Measurements from ENCODE around the gene ASTN2.

ASTN2 gene

DNA sequence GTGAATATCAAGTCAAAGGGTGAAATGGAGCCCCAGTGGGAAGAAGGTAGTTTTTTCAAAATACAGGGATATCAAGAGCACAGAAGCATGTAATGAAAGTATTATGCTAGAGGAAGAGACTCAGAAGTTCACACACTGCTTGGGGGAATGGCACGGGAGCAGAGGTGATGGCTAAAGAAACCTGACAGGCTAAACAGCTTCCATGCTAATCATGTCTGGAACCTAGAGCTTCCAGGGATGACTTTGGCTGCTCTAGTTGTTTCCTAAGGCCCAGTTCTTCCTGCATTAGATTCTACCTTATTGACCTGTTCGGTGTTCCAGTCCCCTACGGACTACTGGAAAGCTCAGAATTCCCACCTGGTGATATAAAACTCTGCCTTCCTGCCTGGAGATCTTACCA, 693.4 kb downstream of the ASTN2 start:
- Histone ChIP-seq H3K9me3 (ENCODE audit: control insufficient read depth, insufficient read depth, low read depth, low read length) (no peaks in the 10 kb centered on the region), H3K4me3 (ENCODE audit: low read depth, low read length) (no peak overlapping the region), H3K9ac (ENCODE audit: low read length) (no peak overlapping the region), H3K27me3 (ENCODE audit: control insufficient read depth, insufficient read depth, low read length) (no peaks in the 10 kb centered on the region), H3K36me3 (ENCODE audit: control insufficient read depth, insufficient read depth, low read length) (no peaks in the 10 kb centered on the region), H3K4me1 (ENCODE audit: control insufficient read depth, insufficient read depth, low read length) (peaks cover 9% of the 10 kb centered on the region), H3K27ac (ENCODE audit: low read depth, low read length) (no peak overlapping the region)

DNA sequence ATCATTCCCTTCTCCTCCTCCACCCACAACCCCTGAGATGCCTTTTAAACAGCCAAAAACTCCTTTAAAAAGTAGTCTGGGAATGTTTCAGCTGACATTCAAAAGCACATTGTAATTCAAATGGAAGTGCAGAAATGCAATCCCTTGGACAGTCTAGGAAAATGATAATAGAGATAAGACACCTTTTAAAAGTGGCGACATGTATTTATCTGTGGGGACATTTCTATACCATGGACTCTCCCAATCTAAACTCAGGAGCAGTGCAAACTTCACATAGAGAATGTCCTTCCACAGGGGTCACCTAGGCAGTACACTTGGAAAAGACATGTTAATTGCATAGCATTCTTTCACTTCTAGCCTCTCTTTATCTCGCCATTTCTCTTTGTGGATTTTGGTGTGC, 694.7 kb downstream of the ASTN2 start:
- H3K27ac ChIP-seq (ENCODE audit: low read depth, low read length): no peak overlapping the region
- H3K27me3 ChIP-seq (ENCODE audit: control insufficient read depth, insufficient read depth, low read length): no peaks in the 10 kb centered on the region
- H3K9me3 ChIP-seq (ENCODE audit: control insufficient read depth, insufficient read depth, low read depth, low read length): no peaks in the 10 kb centered on the region
- H3K9ac ChIP-seq (ENCODE audit: low read length): no peak overlapping the region
- no peak overlapping the region for H3K4me3 ChIP-seq (ENCODE audit: low read depth, low read length)
- no peaks in the 10 kb centered on the region for H3K36me3 ChIP-seq (ENCODE audit: control insufficient read depth, insufficient read depth, low read length)
- H3K4me1 ChIP-seq (ENCODE audit: control insufficient read depth, insufficient read depth, low read length): peaks cover 18% of the 10 kb centered on the region

DNA sequence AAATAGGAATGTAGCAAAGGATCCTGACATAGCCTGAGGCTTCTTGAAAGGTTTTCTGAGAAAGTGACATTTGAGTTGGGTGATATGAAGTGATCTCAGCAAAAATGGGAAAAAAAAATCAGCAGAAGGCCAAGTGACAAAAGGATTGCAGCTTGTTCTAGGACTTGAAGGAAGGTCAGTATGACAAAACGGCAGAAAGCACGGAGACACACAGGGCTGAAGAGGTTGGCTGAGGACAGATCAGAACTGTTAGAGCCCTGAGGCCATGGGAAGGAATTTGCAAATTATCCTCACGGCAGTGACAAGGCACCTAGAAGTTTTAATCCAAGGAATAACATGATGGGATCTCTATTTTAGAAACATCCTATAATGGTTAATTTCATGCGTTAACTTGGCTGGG, 696.7 kb downstream of the ASTN2 start:
- Histone ChIP-seq H3K4me3 (ENCODE audit: low read depth, low read length) (no peak overlapping the region), H3K27ac (ENCODE audit: low read depth, low read length) (no peak overlapping the region), H3K36me3 (ENCODE audit: control insufficient read depth, insufficient read depth, low read length) (no peaks in the 10 kb centered on the region), H3K4me1 (ENCODE audit: control insufficient read depth, insufficient read depth, low read length) (peaks cover 19% of the 10 kb centered on the region), H3K9me3 (ENCODE audit: control insufficient read depth, insufficient read depth, low read depth, low read length) (no peaks in the 10 kb centered on the region), H3K9ac (ENCODE audit: low read length) (no peak overlapping the region), H3K27me3 (ENCODE audit: control insufficient read depth, insufficient read depth, low read length) (no peaks in the 10 kb centered on the region)

DNA sequence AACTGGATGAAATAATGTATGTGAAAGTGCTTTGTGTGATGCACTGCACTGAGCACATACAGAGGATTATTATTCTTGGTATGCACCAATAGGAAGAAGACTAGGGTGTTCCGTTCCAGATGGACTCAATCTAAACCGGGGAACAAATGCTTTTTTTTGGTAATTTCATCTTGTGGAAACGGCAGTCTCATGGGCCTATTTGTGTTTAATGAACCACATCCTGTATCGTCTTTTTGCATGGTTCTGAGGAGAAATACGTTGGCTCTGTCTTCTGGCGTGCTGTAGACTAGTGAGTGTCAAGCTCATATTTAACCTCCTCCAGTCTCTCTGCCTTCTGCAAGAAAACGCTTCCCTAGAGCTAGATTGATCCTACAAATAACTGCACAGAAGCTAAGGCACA, 697.7 kb downstream of the ASTN2 start:
- no peak overlapping the region for H3K4me3 ChIP-seq (ENCODE audit: low read depth, low read length)
- H3K36me3 ChIP-seq (ENCODE audit: control insufficient read depth, insufficient read depth, low read length): no peaks in the 10 kb centered on the region
- H3K9me3 ChIP-seq (ENCODE audit: control insufficient read depth, insufficient read depth, low read depth, low read length): no peaks in the 10 kb centered on the region
- H3K27ac ChIP-seq (ENCODE audit: low read depth, low read length): no peak overlapping the region
- no peak overlapping the region for H3K9ac ChIP-seq (ENCODE audit: low read length)
- no peaks in the 10 kb centered on the region for H3K27me3 ChIP-seq (ENCODE audit: control insufficient read depth, insufficient read depth, low read length)
- H3K4me1 ChIP-seq (ENCODE audit: control insufficient read depth, insufficient read depth, low read length): peaks cover 19% of the 10 kb centered on the region

GRCh38 chr9:116716438-116716837, 698.4 kb downstream of the ASTN2 start:
- Histone ChIP-seq H3K9ac (ENCODE audit: low read length) (no peak overlapping the region), H3K9me3 (ENCODE audit: control insufficient read depth, insufficient read depth, low read depth, low read length) (no peaks in the 10 kb centered on the region), H3K27me3 (ENCODE audit: control insufficient read depth, insufficient read depth, low read length) (no peaks in the 10 kb centered on the region), H3K36me3 (ENCODE audit: control insufficient read depth, insufficient read depth, low read length) (no peaks in the 10 kb centered on the region), H3K4me3 (ENCODE audit: low read depth, low read length) (no peak overlapping the region), H3K4me1 (ENCODE audit: control insufficient read depth, insufficient read depth, low read length) (peaks cover 19% of the 10 kb centered on the region), H3K27ac (ENCODE audit: low read depth, low read length) (no peak overlapping the region)

- Histone ChIP-seq H3K4me3 (ENCODE audit: low read depth, low read length) (no peak overlapping the region), H3K36me3 (ENCODE audit: control insufficient read depth, insufficient read depth, low read length) (no peaks in the 10 kb centered on the region), H3K27ac (ENCODE audit: low read depth, low read length) (no peak overlapping the region), H3K27me3 (ENCODE audit: control insufficient read depth, insufficient read depth, low read length) (no peaks in the 10 kb centered on the region), H3K9me3 (ENCODE audit: control insufficient read depth, insufficient read depth, low read depth, low read length) (no peaks in the 10 kb centered on the region), H3K4me1 (ENCODE audit: control insufficient read depth, insufficient read depth, low read length) (peaks cover 19% of the 10 kb centered on the region), H3K9ac (ENCODE audit: low read length) (no peak overlapping the region)
Observed at GRCh38 chr9:116715751-116716150, 699.1 kb downstream of the ASTN2 start.

- Histone ChIP-seq H3K4me3 (ENCODE audit: low read depth, low read length) (no peak overlapping the region), H3K4me1 (ENCODE audit: control insufficient read depth, insufficient read depth, low read length) (peaks cover 13% of the 10 kb centered on the region), H3K9ac (ENCODE audit: low read length) (no peak overlapping the region), H3K27ac (ENCODE audit: low read depth, low read length) (no peak overlapping the region), H3K27me3 (ENCODE audit: control insufficient read depth, insufficient read depth, low read length) (no peaks in the 10 kb centered on the region), H3K36me3 (ENCODE audit: control insufficient read depth, insufficient read depth, low read length) (no peaks in the 10 kb centered on the region), H3K9me3 (ENCODE audit: control insufficient read depth, insufficient read depth, low read depth, low read length) (no peaks in the 10 kb centered on the region)
Observed at GRCh38 chr9:116713271-116713670, 701.6 kb downstream of the ASTN2 start.

- H3K27me3 ChIP-seq (ENCODE audit: control insufficient read depth, insufficient read depth, low read length): no peaks in the 10 kb centered on the region
- no peaks in the 10 kb centered on the region for H3K9me3 ChIP-seq (ENCODE audit: control insufficient read depth, insufficient read depth, low read depth, low read length)
- no peak overlapping the region for H3K4me3 ChIP-seq (ENCODE audit: low read depth, low read length)
- H3K36me3 ChIP-seq (ENCODE audit: control insufficient read depth, insufficient read depth, low read length): no peaks in the 10 kb centered on the region
- no peak overlapping the region for H3K27ac ChIP-seq (ENCODE audit: low read depth, low read length)
- peaks cover 10% of the 10 kb centered on the region for H3K4me1 ChIP-seq (ENCODE audit: control insufficient read depth, insufficient read depth, low read length)
- no peak overlapping the region for H3K9ac ChIP-seq (ENCODE audit: low read length)
Observed at GRCh38 chr9:116712781-116713180, 702.1 kb downstream of the ASTN2 start.

DNA sequence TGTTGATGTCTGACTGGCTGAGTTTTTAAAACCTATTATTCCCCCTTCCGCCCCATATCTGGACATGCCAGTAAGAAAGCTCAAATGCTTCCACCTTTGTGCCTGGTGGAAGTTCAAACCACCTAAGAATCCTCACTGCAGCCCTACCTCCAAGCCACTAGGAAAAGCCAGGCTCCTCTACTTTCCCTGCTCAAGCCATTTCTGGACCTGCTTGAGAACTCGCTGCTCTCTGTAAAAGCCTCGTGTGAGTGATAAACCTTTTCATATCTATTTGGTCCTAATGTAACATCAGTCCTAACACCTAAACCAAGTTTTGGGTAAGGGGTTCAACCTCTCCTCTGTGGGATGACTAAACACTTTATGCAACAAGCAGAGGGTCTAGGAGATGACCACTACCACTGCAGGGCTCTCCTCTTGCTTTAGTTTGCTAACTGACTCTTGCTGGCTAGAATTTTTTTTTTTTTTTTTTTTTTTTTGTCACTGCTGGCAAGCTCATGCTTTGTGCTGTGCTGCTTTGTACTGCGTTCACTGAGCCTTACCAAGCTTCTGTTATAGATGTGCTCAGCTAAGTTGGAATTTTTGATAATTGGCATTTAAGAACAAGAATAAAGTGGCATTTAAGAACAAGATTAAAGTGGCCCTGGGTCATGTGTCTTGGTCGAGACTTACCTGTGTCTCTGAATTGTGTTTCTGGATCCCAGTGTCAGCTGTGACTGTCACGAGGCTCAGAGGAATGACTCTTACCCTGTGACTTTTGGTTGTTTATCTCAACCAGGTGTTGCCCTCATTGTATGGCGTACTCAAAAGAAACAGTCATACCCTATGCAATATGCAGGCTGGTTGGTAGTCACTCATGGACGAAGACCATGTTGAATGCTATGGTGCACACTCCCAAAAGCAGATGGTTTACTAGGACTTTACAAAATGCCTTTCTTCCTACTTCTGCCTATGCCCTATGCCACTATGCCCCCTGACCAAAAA, 708.3 kb downstream of the ASTN2 start:
- Histone ChIP-seq H3K27ac (ENCODE audit: low read depth, low read length) (no peak overlapping the region), H3K4me1 (ENCODE audit: control insufficient read depth, insufficient read depth, low read length) (peaks cover 4% of the 10 kb centered on the region), H3K27me3 (ENCODE audit: control insufficient read depth, insufficient read depth, low read length) (no peaks in the 10 kb centered on the region), H3K9ac (ENCODE audit: low read length) (no peak overlapping the region), H3K9me3 (ENCODE audit: control insufficient read depth, insufficient read depth, low read depth, low read length) (peaks cover 6% of the 10 kb centered on the region; the same call in 1 of the 2 replicates), H3K4me3 (ENCODE audit: low read depth, low read length) (no peak overlapping the region), H3K36me3 (ENCODE audit: control insufficient read depth, insufficient read depth, low read length) (no peaks in the 10 kb centered on the region)

DNA sequence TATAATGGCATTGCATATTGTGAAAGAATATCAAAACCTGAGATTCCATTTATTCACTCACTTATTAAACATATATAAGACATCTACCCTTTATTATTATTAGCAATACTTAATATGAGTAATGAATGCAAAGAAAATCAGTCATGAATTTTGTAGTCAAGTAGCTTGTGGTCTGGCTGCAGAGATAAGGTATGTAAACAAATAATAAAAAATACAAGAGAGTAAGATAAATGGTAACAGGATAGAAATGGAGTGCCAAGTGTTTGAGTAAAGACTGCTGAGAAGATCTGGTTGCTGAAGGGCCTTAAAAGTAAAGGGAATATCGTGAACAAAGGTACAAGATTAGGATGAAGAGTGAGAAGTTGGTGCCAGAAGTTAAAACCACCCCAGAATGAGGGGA, 709.3 kb downstream of the ASTN2 start:
- Histone ChIP-seq H3K9ac (ENCODE audit: low read length) (no peak overlapping the region), H3K36me3 (ENCODE audit: control insufficient read depth, insufficient read depth, low read length) (peaks cover under 1% of the 10 kb centered on the region; the same call in 1 of the 2 replicates), H3K27me3 (ENCODE audit: control insufficient read depth, insufficient read depth, low read length) (no peaks in the 10 kb centered on the region), H3K9me3 (ENCODE audit: control insufficient read depth, insufficient read depth, low read depth, low read length) (peaks cover 6% of the 10 kb centered on the region; the same call in 1 of the 2 replicates), H3K27ac (ENCODE audit: low read depth, low read length) (no peak overlapping the region), H3K4me3 (ENCODE audit: low read depth, low read length) (no peak overlapping the region), H3K4me1 (ENCODE audit: control insufficient read depth, insufficient read depth, low read length) (peaks cover 4% of the 10 kb centered on the region)

DNA sequence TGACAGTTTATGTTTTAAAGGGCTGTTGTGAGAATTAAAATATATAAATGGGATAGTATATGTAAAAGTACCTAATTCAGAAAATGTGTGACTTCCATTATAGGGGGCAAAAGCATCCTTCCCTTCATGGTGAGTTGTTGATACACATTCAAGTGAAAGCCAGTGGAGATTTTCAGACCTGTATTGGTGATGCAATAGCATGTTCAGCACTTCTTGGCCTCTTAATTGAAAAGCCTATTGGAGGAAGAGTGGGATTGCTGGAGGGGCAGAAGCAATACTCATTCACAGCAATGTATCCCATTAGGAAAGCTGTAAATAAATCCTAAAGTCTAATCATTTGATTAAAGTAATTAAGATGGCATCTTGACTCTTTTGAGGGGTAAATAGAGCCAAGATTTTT, 710.4 kb downstream of the ASTN2 start:
- no peak overlapping the region for H3K4me3 ChIP-seq (ENCODE audit: low read depth, low read length)
- no peak overlapping the region for H3K27ac ChIP-seq (ENCODE audit: low read depth, low read length)
- peaks cover 4% of the 10 kb centered on the region for H3K4me1 ChIP-seq (ENCODE audit: control insufficient read depth, insufficient read depth, low read length)
- H3K9me3 ChIP-seq (ENCODE audit: control insufficient read depth, insufficient read depth, low read depth, low read length): peaks cover 6% of the 10 kb centered on the region; the same call in 1 of the 2 replicates
- no peaks in the 10 kb centered on the region for H3K27me3 ChIP-seq (ENCODE audit: control insufficient read depth, insufficient read depth, low read length)
- no peak overlapping the region for H3K9ac ChIP-seq (ENCODE audit: low read length)
- peaks cover 11% of the 10 kb centered on the region for H3K36me3 ChIP-seq (ENCODE audit: control insufficient read depth, insufficient read depth, low read length)

Data from HUES6 (cell line).